ENCODE data around the gene STARD9.

GRCh38 chr15:42592716-42593115 is 17.3 kb downstream of the STARD9 start:
- TF ChIP-seq CEBPB (IDR thresholded peaks at IDR 0.05) (no peak), ZBTB7A (IDR thresholded peaks at IDR 0.05; ENCODE audit: low read depth) (no peak), TAF1 (IDR thresholded peaks at IDR 0.05; ENCODE audit: low read depth) (no peak), EP300 (IDR thresholded peaks at IDR 0.05; ENCODE audit: borderline replicate concordance) (no peak)
